Inflammatory macrophage treated with lipopolysaccharide for 1 hour (primary cell): ENCODE results near the gene SPAG9.
"Not testable (repeated sequence)": the region's sequence is repeated elsewhere in the genome, so short reads cannot be mapped to it uniquely, and the experiment has no call there.

Source experiments
- DNase-seq, 2 donors: peaks; one replicate each; pipeline ENCODE4 v3.0.0-alpha.2; 2020 to 2022

SPAG9 gene

GRCh38 chr17:51135956-51136355, 15.3 kb upstream of the SPAG9 start:
- DNase-seq: no peak

GRCh38 chr17:51133365-51133764, 12.7 kb upstream of the SPAG9 start:
- DNase-seq: no peak

- DNase-seq: peak in 1 of 2 donors; percentile 39
Measured at GRCh38 chr17:51132964-51133319, 12.3 kb upstream of the SPAG9 start.

GRCh38 chr17:51128076-51128475, 7.4 kb upstream of the SPAG9 start:
- DNase-seq: peak; percentile 77 to 81

GRCh38 chr17:51124640-51125503, 4.2 kb upstream of the SPAG9 start:
- DNase-seq: no peak

- DNase-seq: not testable (repeated sequence)
Measured at GRCh38 chr17:51122473-51123115, 1.9 kb upstream of the SPAG9 start.

- peak; percentile 99 to 100 for DNase-seq
Measured at GRCh38 chr17:51121620-51122472, 1.2 kb upstream of the SPAG9 start.

GRCh38 chr17:51120357-51120738, 320 bp downstream of the SPAG9 start:
- no peak for DNase-seq

- peak; percentile 44 to 45 for DNase-seq
Measured at GRCh38 chr17:51119415-51120356, 982 bp downstream of the SPAG9 start.

GRCh38 chr17:51118330-51119195, 2.1 kb downstream of the SPAG9 start:
- DNase-seq: no peak

GRCh38 chr17:51115179-51115578, 5.5 kb downstream of the SPAG9 start:
- DNase-seq: no peak

- peak; percentile 41 to 44 for DNase-seq
Measured at GRCh38 chr17:51112303-51113222, 8.1 kb downstream of the SPAG9 start.

GRCh38 chr17:51107778-51108177, 12.9 kb downstream of the SPAG9 start:
- DNase-seq: no peak

- DNase-seq: no peak
Measured at GRCh38 chr17:51103451-51103850, 17.2 kb downstream of the SPAG9 start.

GRCh38 chr17:51103050-51103449, 17.6 kb downstream of the SPAG9 start:
- no peak for DNase-seq

GRCh38 chr17:51097708-51098446, 22.8 kb downstream of the SPAG9 start:
- no peak for DNase-seq

- no peak for DNase-seq
Measured at GRCh38 chr17:51091635-51092034, 29.0 kb downstream of the SPAG9 start.

- DNase-seq: peak; percentile 52 to 54
Measured at GRCh38 chr17:51088868-51089267, 31.8 kb downstream of the SPAG9 start.

- DNase-seq: no peak
Measured at GRCh38 chr17:51088287-51088686, 32.4 kb downstream of the SPAG9 start.
